PC-9 (cell line): ENCODE data around the gene CHPF2. TPM values are rescaled to one million over a fixed set of nuclear protein-coding genes. Genes with fewer than 3 reads are reported as not detected.

Source experiments
- BruUV-seq: library from RNA; stranded (reverse); fragments of 400-500 nt; replicated peaks from 2 replicates; lab custom pipeline; 2021; lab: Mats Ljungman, UMichigan
- CTCF ChIA-PET: fragments of 300-600 bp; sonication (Branson Sonifier 250); formaldehyde crosslinking; loops from one replicate; lab custom pipeline; 2022; ENCODE audit warnings: antibody characterized with exemption; lab: Charles Lee
- POLR2A ChIA-PET: fragments of 300-600 bp; sonication (Branson Sonifier 250); formaldehyde crosslinking; loops from one replicate; lab custom pipeline; 2022; ENCODE audit warnings: antibody characterized with exemption; ENCODE audit not compliant: unreplicated experiment; lab: Charles Lee
- DNase-seq, 2 experiments: peaks; one replicate each; pipeline versions ENCODE4 v3.0.0 to v3.0.0-alpha.2; 2015 to 2022; ENCODE audit warnings: mixed read lengths in 1 of 2
- H2AFZ ChIP-seq: fragments of 200-600 bp; sonication (generic); 2 replicates; pipeline ENCODE4 v1.8.1; 2017; ENCODE audit warnings: antibody characterized with exemption
- H3F3A ChIP-seq: fragments of 200-600 bp; sonication (generic); 2 replicates; pipeline ENCODE4 v1.8.1; 2017; ENCODE audit warnings: antibody characterized with exemption, mild to moderate bottlenecking, low read depth; ENCODE audit not compliant: insufficient read depth
- H3K27ac ChIP-seq: fragments of 200-600 bp; sonication (generic); 2 replicates; pipeline ENCODE4 v1.6.1; 2016; ENCODE audit warnings: mixed run types
- H3K27me3 ChIP-seq: fragments of 200-600 bp; sonication (generic); 2 replicates; pipeline ENCODE4 v1.6.1; 2016; ENCODE audit warnings: low read depth, mixed run types; ENCODE audit not compliant: insufficient read depth
- H3K36me3 ChIP-seq: fragments of 200-600 bp; sonication (generic); 2 replicates; pipeline ENCODE4 v1.6.1; 2016; ENCODE audit warnings: low read depth, mixed run types
- H3K4me1 ChIP-seq: fragments of 200-600 bp; sonication (generic); replicated peaks from 2 replicates; pipeline ENCODE4 v1.6.1; 2016; ENCODE audit warnings: mixed run types; ENCODE audit not compliant: insufficient read depth
- H3K4me2 ChIP-seq: fragments of 200-600 bp; sonication (generic); 2 replicates; pipeline ENCODE4 v1.6.1; 2017; ENCODE audit warnings: mixed run types
- H3K4me3 ChIP-seq: fragments of 200-600 bp; sonication (generic); 2 replicates; pipeline ENCODE4 v1.6.1; 2016; ENCODE audit warnings: mixed run types
- H3K79me2 ChIP-seq: fragments of 200-600 bp; sonication (generic); 2 replicates; pipeline ENCODE4 v1.6.1; 2017; ENCODE audit warnings: low read depth, mixed run types
- H3K9me2 ChIP-seq: fragments of 200-600 bp; sonication (generic); 2 replicates; pipeline ENCODE4 v1.8.1; 2017; ENCODE audit warnings: mild to moderate bottlenecking; ENCODE audit not compliant: insufficient read depth
- H3K9me3 ChIP-seq: fragments of 200-600 bp; sonication (generic); 2 replicates; pipeline ENCODE4 v1.8.1; 2016; ENCODE audit warnings: low read depth; ENCODE audit not compliant: insufficient read depth
- H4K20me1 ChIP-seq: fragments of 200-600 bp; sonication (generic); 2 replicates; pipeline ENCODE4 v1.8.1; 2017; ENCODE audit not compliant: insufficient read depth
- EZH2 ChIP-seq: fragments of 200-600 bp; sonication (generic); IDR thresholded peaks from 2 replicates; pipeline ENCODE4 v1.8.0; 2017; ENCODE audit warnings: antibody characterized with exemption, low read depth
- intact Hi-C: fragments of 100-400 bp; cut with micrococcal nuclease; formaldehyde crosslinking; loops from one replicate; pipeline ENCODE4 v1.10.0; 2022; ENCODE audit not compliant: unreplicated experiment
- total RNA-seq: library from RNA; stranded (reverse); gene quantifications from 2 replicates; pipeline ENCODE4 v1.2.3, GENCODE V29; 2021
- TF ChIP-seq, protein P1 (sequence below): fragments of 200-600 bp; sonication (generic); conservative IDR thresholded peaks from 2 replicates; pipeline ENCODE4 v1.6.1; 2017; ENCODE audit warnings: mixed run types, antibody characterized with exemption, mild to moderate bottlenecking, moderate library complexity

CHPF2 gene
- total RNA-seq, 1 experiment from 2014 or later: 54.9 TPM

DNA sequence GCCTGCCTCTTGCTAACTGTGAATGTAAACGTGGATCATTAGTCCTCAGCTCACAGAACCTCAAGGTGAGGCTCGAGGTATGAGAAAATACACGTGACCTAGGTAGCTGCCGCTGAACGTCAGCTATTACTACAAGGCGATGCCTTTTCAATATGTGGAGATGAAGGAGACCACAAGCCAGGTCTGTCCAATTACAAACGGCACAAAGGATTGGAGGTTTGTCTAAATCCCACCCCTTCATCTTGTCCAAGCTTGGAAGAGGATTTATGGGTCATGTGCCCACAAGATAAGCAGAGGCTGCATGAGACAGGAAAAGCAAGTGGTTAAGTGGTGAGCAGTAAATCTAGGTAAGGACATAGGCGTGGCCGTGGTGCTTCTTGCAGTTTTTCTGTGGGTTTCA lies 25.4 kb upstream of the CHPF2 start:
- no peak overlapping the region for H3K4me3 ChIP-seq
- no peak for TF ChIP-seq EZH2
- TF ChIP-seq, protein P1, sequence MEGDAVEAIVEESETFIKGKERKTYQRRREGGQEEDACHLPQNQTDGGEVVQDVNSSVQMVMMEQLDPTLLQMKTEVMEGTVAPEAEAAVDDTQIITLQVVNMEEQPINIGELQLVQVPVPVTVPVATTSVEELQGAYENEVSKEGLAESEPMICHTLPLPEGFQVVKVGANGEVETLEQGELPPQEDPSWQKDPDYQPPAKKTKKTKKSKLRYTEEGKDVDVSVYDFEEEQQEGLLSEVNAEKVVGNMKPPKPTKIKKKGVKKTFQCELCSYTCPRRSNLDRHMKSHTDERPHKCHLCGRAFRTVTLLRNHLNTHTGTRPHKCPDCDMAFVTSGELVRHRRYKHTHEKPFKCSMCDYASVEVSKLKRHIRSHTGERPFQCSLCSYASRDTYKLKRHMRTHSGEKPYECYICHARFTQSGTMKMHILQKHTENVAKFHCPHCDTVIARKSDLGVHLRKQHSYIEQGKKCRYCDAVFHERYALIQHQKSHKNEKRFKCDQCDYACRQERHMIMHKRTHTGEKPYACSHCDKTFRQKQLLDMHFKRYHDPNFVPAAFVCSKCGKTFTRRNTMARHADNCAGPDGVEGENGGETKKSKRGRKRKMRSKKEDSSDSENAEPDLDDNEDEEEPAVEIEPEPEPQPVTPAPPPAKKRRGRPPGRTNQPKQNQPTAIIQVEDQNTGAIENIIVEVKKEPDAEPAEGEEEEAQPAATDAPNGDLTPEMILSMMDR: no peak
- H3F3A ChIP-seq: peaks cover 4% of the 10 kb centered on the region; the same call in 1 of the 2 replicates
- H3K79me2 ChIP-seq: no peaks in the 10 kb centered on the region
- no peaks in the 10 kb centered on the region for H3K9me2 ChIP-seq
- no TSS peak for BruUV-seq
- intact Hi-C loops: no loop called here
- no peaks in the 10 kb centered on the region for H3K36me3 ChIP-seq
- H3K4me2 ChIP-seq: no peak overlapping the region
- ChIA-PET POLR2A (no interaction called here), CTCF (interaction anchor here (0.6 kb wide), 1 partner anchor 79 kb away, joined by 9 read pairs; no protein-coding TSS in a partner anchor)
- DNase-seq: no peak
- no peak overlapping the region for H2AFZ ChIP-seq
- no peak overlapping the region for H3K27ac ChIP-seq
- H4K20me1 ChIP-seq: no peaks in the 10 kb centered on the region
- peaks cover 64% of the 10 kb centered on the region for H3K27me3 ChIP-seq
- H3K9me3 ChIP-seq: no peaks in the 10 kb centered on the region
- no peaks in the 10 kb centered on the region for H3K4me1 ChIP-seq

DNA sequence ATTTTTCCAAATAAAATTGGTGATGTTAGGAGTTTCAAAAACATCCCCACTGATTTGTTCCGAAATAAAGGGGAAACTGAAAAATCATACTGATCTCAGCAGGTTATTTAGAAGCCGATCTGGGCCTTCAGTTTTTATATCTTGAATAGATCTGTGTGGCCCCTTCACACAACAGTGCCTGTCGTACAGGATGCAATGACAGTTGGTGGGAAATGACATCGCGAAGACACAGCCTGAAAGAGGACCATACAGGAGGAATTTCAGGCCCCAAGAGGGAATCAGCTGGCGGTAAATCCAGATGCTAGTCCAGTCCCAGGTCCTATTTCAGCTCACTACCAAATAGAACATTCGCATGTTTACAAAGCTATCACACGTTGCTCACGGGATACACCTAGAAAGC lies 25.0 kb upstream of the CHPF2 start:
- no peaks in the 10 kb centered on the region for H3K36me3 ChIP-seq
- no peaks in the 10 kb centered on the region for H3K4me1 ChIP-seq
- ChIA-PET POLR2A (no interaction called here), CTCF (interaction anchor here (0.6 kb wide), 1 partner anchor 78 kb away, joined by 9 read pairs; no protein-coding TSS in a partner anchor)
- H4K20me1 ChIP-seq: no peaks in the 10 kb centered on the region
- BruUV-seq: no TSS peak
- peaks cover 4% of the 10 kb centered on the region; the same call in 1 of the 2 replicates for H3F3A ChIP-seq
- intact Hi-C loops: no loop called here
- no peaks in the 10 kb centered on the region for H3K9me3 ChIP-seq
- no peaks in the 10 kb centered on the region for H3K79me2 ChIP-seq
- no peaks in the 10 kb centered on the region for H3K9me2 ChIP-seq
- peaks cover 60% of the 10 kb centered on the region for H3K27me3 ChIP-seq
- no peak for TF ChIP-seq EZH2
- TF ChIP-seq, protein P1: no peak
- H3K4me3 ChIP-seq: no peak overlapping the region
- H3K4me2 ChIP-seq: no peak overlapping the region
- no peak overlapping the region for H2AFZ ChIP-seq
- no peak for DNase-seq
- H3K27ac ChIP-seq: no peak overlapping the region

DNA sequence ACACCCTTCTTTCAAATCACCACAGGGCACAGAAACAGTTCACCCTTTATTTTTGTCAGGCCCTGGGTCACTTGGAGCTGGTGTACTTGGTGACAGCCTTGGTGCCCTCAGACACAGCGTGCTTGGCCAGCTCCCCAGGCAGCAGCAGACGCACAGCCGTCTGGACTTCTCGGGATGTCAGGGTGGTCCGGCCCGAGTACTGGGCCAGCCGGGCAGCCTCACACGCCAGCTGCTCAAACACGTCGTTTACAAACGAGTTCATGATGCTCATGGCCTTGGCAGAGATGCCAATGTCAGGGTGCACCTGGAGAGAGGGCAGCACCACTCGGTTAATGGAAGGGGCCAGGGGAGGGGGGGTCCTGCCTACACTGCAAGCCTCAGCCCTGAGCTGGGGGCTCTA lies 24.5 kb upstream of the CHPF2 start:
- DNase-seq: no peak
- H4K20me1 ChIP-seq: no peaks in the 10 kb centered on the region
- ChIA-PET CTCF (no interaction called here), POLR2A (no interaction called here)
- H3K4me3 ChIP-seq: no peak overlapping the region
- peaks cover 6% of the 10 kb centered on the region for H3F3A ChIP-seq
- BruUV-seq: no TSS peak
- no peaks in the 10 kb centered on the region for H3K9me3 ChIP-seq
- H3K4me1 ChIP-seq: no peaks in the 10 kb centered on the region
- TF ChIP-seq EZH2: no peak
- TF ChIP-seq, protein P1: no peak
- H3K27ac ChIP-seq: no peak overlapping the region
- intact Hi-C loops: no loop called here
- peaks cover 55% of the 10 kb centered on the region for H3K27me3 ChIP-seq
- H3K4me2 ChIP-seq: no peak overlapping the region
- no peaks in the 10 kb centered on the region for H3K9me2 ChIP-seq
- no peaks in the 10 kb centered on the region for H3K36me3 ChIP-seq
- no peak overlapping the region for H2AFZ ChIP-seq
- no peaks in the 10 kb centered on the region for H3K79me2 ChIP-seq
